Measurements from ENCODE around the gene SHROOM2. TPM values are rescaled to one million over a fixed set of nuclear protein-coding genes. Genes with fewer than 3 reads are reported as not detected.

Gene SHROOM2
- total RNA-seq, 1 experiment from 2014 or later: 13.9 TPM

DNA sequence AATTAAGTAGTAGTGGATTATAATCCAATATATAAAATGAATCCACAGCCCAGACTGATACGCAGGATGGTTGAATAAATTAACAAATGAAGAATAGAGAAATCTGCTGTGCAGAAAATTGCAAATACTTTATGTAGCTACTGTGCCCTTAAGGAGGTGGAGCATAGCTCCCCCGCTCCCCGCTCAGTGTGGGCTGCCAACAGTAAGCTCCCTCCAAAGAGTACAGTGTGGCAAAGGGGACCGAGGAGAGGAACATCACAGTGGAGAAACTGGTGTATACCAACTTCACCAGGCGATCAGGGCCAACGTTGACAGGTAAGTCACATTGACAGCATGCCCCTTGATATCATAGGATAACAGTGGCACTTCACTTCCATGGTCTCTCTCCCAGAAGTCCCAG is 123.0 kb downstream of the SHROOM2 start:
- H3K23me2 ChIP-seq (ENCODE audit: insufficient read length, low read depth, low read length, poor library complexity, severe bottlenecking): no peaks in the 10 kb centered on the region
- no peaks in the 10 kb centered on the region for H3K27me3 ChIP-seq (ENCODE audit: insufficient read depth, low read length)
- H2BK12ac ChIP-seq (ENCODE audit: insufficient read length, low read depth, low read length): no peak overlapping the region
- no peak overlapping the region for H4K5ac ChIP-seq (ENCODE audit: insufficient read length, low read depth, low read length)
- DNase-seq: no peak
- no peak overlapping the region for H2BK20ac ChIP-seq (ENCODE audit: low read depth, low read length, poor library complexity, severe bottlenecking)
- H3K4me2 ChIP-seq (ENCODE audit: insufficient read depth, insufficient read length, low read length): no peak overlapping the region
- no peak overlapping the region for H3K4ac ChIP-seq (ENCODE audit: low read depth, low read length)
- no peaks in the 10 kb centered on the region for H3K9me3 ChIP-seq (ENCODE audit: control insufficient read depth, low read depth, low read length)
- H4K8ac ChIP-seq (replicated peaks; ENCODE audit: insufficient read length, low read depth, low read length): no peak overlapping the region
- no peak overlapping the region for H2AK5ac ChIP-seq (ENCODE audit: insufficient read length, low read length)
- H3K14ac ChIP-seq (ENCODE audit: insufficient read depth, low read length): no peak overlapping the region
- H2BK120ac ChIP-seq (ENCODE audit: low read depth, low read length, poor library complexity, severe bottlenecking): no peak overlapping the region
- peaks cover 16% of the 10 kb centered on the region for H3K4me1 ChIP-seq (ENCODE audit: insufficient read depth, low read length)
- H4K20me1 ChIP-seq (ENCODE audit: control insufficient read depth, insufficient read depth, insufficient read length): no peaks in the 10 kb centered on the region
- Mint-ChIP-seq H3K4me1 (peaks cover 13 to 35% of the 10 kb centered on the region in 2 experiments), H3K4me3 (no peak overlapping the region), H3K9me3 (peaks cover 17 to 50% of the 10 kb centered on the region in 2 experiments), H3K36me3 (ENCODE audit: insufficient read depth in 1 of 3, low read depth in 3 of 3) (peaks cover 13 to 20% (median 16%) of the 10 kb centered on the region in 3 experiments), H3K27me3 (ENCODE audit: low read depth) (no peaks in the 10 kb centered on the region), H3K27ac (peak overlapping the region in 1 of 3 experiments; percentile 36; a peak in 1 of 7 replicates)
- no peak overlapping the region for H3K23ac ChIP-seq (ENCODE audit: insufficient read length, low read depth, low read length)
- H3K79me1 ChIP-seq (ENCODE audit: insufficient read depth, low read depth, low read length, poor library complexity, severe bottlenecking): no peaks in the 10 kb centered on the region
- no peak overlapping the region for H3T11ph ChIP-seq (ENCODE audit: low read length)
- H3K9ac ChIP-seq (ENCODE audit: extremely low read depth, insufficient read length, low read length): no peak overlapping the region
- no peak overlapping the region for H4K91ac ChIP-seq (ENCODE audit: insufficient read length, low read depth, low read length)
- no peak overlapping the region for H3K27ac ChIP-seq (ENCODE audit: insufficient read length, low read depth, low read length)
- H3K79me2 ChIP-seq (ENCODE audit: insufficient read depth, low read length): 0 out of 2 replicates have a peak, but pooled peaks cover 2% of the 10 kb centered on the region
- H3K56ac ChIP-seq (ENCODE audit: insufficient read length, low read depth, low read length): no peak overlapping the region
- TF ChIP-seq, protein P1, sequence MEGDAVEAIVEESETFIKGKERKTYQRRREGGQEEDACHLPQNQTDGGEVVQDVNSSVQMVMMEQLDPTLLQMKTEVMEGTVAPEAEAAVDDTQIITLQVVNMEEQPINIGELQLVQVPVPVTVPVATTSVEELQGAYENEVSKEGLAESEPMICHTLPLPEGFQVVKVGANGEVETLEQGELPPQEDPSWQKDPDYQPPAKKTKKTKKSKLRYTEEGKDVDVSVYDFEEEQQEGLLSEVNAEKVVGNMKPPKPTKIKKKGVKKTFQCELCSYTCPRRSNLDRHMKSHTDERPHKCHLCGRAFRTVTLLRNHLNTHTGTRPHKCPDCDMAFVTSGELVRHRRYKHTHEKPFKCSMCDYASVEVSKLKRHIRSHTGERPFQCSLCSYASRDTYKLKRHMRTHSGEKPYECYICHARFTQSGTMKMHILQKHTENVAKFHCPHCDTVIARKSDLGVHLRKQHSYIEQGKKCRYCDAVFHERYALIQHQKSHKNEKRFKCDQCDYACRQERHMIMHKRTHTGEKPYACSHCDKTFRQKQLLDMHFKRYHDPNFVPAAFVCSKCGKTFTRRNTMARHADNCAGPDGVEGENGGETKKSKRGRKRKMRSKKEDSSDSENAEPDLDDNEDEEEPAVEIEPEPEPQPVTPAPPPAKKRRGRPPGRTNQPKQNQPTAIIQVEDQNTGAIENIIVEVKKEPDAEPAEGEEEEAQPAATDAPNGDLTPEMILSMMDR (conservative IDR thresholded peaks at IDR 0.05): no peak
- H2BK15ac ChIP-seq (ENCODE audit: low read depth, low read length): no peak overlapping the region
- no CpG with 5 or more reads among the region's 6 CpGs for WGBS (ENCODE audit: extremely low coverage, insufficient read length, low lambda C conversion rate)
- H2AFZ ChIP-seq (ENCODE audit: low read length): no peak overlapping the region
- no peak overlapping the region for H3K18ac ChIP-seq (ENCODE audit: insufficient read length, low read depth, low read length)
- no peak overlapping the region for H2BK5ac ChIP-seq (ENCODE audit: insufficient read length, low read length)
